DMS53 treated with DMSO at 0.1 percent for 48 hours (cell line): ENCODE data around the gene PGAP3.
A peak's percentile ranks its signal among the peaks of the same experiment; 100 is the strongest.

Experiments used
- DNase-seq: peaks from one replicate; lab custom pipeline; 2025; ENCODE audit not compliant: unreplicated experiment; lab: John Stamatoyannopoulos, UW

PGAP3 gene

DNA sequence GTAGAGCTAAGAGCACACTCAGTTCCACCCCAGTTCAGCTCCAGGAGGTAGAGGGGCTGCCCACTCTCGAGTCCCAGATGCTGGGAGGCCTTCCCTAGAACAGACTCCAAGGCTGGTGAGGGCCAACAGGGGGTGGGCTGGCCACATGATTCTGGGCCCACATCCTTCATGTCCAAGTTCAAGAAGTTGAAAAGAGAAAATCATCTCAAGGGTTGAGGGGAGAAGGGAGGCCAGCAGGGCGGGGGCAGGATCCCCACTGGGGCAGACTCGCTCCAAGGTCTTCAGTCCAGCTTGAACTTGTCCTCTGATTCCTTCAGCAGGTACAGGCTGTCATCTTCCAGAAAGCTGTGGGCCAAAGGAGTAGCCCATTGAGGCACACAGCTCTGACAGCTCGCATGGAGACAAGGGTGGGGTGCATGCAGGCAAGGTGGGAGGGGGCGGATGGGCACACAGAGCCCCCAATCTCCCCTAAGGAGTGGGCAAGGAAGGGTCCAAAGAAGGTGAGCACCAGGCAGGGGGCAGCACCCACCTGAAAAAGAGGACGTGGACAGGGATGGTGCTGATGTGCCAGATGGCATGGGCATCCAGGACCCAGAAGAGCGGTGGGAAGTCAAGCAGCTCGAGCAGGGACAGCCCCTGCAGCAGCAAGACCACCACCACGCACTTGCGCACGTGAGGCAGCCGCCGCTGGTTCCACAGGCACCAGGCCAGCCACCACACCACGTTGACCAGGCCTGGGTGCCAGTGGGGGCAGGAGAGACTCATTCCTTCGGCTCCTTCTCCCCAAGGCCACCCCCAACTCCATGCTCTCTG lies 15.1 kb downstream of the PGAP3 start:
- no peak for DNase-seq

DNA sequence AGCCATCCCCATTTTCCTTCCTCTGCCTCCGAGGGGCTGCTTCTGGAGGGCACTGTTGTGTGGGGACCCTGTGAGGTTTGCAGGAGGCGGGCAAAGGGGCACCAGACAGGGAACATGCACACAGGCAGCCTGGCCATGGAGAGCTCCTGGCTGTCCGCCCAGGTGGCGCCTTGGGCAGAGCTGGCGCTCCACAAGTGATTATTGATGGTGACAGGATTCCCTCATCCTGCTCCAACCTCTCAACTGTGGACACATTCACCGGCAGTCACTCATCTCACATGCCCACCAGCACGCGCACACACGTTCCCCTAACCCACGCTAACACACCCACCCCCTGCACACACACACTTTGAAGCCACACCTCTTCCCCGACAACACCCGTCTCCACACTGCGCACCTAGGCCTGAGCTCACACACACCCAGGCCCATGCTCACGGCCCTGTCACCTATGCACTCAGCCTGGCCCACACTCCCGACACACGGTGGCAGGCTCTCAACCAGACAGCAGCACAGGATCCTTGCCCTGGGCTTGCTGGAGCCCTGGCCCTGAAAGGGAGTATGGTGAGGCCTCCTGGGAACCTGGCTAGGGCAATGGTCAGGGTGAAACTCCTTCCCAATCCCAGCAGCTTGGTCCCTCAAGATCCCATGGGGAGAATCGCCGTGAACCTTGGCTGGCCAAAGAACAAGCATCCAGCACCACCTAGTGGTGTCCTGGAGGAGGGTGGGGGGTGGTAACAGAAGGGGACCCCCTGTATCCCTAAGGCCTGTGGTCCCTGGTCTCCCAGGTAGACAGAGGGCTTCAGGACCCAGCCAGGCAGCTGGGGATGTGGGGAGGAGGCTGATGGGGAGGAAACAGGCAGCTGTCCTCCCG lies 16.0 kb downstream of the PGAP3 start:
- peak; percentile 14 for DNase-seq

DNA sequence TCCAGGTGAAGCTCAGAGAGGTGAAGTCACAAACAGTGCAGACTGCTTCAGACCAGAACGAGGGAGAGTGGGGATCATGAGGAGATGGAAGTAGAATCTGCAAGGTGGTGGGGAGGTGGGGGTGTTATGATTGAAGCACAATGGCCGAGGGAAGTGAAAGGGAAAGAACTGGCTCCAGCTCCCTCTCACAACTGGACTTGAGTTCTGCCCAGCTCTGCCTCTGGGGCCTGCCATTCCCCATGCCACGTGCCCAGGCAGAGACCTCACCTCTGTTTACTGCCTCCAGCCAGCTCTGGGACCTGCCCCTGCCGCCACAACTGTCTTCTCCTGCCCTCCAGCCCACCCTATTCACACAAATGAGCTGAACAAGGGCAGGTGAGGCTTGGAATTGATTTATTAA lies 17.1 kb downstream of the PGAP3 start:
- no peak for DNase-seq

DNA sequence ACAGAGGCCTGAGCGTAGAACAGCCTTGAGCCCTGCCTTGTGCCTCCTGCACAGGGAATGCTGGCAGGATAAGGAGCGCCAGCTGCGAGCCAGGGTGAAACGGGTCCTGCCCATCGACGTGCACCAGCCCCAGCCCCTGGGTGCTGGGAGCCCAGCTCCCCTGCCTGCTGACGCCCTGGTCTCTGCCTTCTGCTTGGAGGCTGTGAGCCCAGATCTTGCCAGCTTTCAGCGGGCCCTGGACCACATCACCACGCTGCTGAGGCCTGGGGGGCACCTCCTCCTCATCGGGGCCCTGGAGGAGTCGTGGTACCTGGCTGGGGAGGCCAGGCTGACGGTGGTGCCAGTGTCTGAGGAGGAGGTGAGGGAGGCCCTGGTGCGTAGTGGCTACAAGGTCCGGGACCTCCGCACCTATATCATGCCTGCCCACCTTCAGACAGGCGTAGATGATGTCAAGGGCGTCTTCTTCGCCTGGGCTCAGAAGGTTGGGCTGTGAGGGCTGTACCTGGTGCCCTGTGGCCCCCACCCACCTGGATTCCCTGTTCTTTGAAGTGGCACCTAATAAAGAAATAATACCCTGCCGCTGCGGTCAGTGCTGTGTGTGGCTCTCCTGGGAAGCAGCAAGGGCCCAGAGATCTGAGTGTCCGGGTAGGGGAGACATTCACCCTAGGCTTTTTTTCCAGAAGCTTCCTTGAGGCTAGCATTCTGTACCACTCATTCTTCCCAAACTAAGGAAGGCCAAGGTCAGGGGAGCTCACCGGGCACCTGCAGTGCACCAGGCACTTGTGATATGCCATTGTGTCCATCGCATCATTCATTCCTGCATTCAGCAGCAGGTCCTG lies 17.7 kb downstream of the PGAP3 start:
- no peak for DNase-seq

DNA sequence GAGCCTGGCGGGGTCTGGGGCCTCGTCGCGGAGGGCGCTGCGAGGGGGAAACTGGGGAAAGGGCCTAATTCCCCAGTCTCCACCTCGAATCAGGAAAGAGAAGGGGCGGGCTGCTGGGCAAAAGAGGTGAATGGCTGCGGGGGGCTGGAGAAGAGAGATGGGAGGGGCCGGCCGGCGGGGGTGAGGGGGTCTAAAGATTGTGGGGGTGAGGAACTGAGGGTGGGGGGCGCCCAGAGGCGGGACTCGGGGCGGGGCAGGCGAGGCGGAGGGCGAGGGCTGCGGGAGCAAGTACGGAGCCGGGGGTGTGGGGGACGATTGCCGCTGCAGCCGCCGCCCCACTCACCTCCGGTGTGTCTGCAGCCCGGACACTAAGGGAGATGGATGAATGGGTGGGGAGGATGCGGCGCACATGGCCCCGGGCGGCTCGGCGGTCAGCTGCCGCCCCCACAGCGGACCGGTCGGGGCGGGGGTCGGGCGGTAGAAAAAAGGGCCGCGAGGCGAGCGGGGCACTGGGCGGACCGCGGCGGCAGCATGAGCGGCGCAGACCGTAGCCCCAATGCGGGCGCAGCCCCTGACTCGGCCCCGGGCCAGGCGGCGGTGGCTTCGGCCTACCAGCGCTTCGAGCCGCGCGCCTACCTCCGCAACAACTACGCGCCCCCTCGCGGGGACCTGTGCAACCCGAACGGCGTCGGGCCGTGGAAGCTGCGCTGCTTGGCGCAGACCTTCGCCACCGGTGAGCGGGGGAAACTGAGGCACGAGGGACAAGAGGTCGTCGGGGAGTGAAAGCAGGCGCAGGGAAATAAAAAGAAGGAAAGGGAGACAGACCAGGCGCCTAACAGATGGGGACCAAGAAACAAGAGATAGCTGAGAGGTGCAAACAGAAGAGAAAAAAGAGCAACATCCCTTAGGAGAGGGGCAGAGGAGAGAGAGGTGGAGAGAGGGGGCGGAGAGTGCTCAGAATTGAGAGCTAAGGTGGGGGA lies 19.6 kb downstream of the PGAP3 start, which contains the start of gene PNMT:
PNMT (plus strand) TSS at position 509 of the 980 bp plus-strand sequence; CDS start at position 532, 23 bp downstream.
- DNase-seq, result peak; percentile 7

DNA sequence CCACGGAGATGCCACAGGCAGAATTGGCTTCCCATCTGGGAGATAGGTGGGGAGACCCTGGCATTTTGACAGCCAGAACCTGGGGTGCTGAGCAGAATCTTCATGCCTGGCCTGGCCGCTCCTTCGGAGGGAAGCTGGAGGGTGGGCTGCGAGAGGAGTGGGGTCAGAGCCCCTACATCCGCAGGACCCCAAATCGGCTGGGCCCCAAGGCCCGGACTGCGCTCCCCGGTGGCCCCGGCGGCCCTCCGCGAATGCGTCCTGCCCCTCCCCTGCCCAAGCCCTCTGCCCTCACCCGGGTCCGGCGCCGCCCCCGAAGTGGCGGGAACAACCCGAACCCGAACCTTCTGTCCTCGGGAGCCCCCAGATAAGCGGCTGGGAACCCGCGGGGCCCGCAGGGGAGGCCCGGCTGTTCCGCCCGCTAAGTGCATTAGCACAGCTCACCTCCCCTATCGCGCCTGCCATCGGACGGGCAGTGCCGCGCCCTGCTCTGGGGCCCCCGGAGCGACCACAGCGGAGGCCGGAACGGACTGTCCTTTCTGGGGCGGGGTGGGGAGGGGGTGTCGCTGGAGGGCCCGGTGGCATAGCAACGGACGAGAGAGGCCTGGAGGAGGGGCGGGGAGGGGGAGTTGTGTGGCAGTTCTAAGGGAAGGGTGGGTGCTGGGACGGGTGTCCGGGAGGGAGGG lies 20.5 kb downstream of the PGAP3 start:
- no peak for DNase-seq

DNA sequence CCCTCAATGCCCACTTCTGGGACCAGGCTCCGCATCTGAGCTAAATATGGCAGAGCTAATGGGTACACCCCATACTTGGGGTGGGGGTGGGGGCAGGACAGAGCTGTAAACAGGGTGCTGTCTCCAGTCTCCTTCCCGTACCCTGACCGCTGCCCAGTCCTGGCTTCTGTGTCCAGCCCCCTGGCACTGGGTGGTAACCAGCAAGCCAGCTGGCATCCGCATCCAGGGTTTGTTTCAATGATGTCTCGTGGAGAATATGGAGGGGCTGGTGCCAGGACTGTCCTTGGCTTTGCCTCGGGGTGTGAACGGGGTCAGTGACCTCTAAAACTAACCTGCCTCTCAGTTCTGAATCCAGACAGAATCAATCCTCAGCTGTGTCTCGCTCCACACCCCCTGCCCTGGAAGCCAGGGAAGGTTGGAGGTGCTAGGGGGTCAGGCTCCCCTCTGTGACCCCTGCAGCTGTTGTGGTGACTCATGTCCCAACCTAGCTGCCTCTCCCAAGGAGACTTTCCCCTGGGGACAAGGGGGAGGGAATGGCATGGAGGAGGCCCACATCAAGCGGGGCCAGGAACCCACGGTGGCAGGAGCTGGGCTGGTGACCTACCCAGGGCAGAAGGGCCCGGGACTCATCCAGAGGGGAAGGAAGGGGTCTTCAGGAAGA lies 21.1 kb downstream of the PGAP3 start:
- no peak for DNase-seq

DNA sequence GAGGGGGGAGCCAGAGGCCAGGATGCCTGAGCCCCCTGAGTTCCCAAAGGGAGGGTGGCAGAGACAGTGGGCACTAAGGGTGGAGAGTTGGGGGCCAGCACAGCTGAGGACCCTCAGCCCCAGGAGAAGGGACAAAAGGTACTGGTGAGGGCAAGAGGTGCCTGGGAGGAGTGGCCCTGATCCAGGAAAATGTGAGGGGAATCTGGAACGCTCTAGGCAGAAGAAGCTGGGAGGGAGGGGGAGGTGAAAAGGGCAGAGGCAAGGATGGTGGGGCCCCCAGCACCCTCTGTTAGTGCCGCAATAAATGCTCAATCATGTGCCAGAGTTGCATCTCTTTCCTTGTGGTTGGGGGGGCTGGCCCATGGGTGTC lies 21.6 kb downstream of the PGAP3 start:
- DNase-seq, result no peak

DNA sequence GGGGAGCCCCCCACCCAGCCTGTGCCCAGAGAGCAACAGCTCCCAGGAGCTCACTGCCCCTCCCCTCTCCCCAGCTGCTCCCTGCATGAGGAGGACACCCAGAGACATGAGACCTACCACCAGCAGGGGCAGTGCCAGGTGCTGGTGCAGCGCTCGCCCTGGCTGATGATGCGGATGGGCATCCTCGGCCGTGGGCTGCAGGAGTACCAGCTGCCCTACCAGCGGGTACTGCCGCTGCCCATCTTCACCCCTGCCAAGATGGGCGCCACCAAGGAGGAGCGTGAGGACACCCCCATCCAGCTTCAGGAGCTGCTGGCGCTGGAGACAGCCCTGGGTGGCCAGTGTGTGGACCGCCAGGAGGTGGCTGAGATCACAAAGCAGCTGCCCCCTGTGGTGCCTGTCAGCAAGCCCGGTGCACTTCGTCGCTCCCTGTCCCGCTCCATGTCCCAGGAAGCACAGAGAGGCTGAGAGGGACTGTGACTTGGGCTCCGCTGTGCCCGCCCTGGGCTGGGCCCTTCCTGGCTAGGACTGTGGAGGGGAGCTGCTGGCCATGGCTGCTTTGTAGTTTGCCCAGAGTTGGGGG lies 22.1 kb downstream of the PGAP3 start:
- no peak for DNase-seq

DNA sequence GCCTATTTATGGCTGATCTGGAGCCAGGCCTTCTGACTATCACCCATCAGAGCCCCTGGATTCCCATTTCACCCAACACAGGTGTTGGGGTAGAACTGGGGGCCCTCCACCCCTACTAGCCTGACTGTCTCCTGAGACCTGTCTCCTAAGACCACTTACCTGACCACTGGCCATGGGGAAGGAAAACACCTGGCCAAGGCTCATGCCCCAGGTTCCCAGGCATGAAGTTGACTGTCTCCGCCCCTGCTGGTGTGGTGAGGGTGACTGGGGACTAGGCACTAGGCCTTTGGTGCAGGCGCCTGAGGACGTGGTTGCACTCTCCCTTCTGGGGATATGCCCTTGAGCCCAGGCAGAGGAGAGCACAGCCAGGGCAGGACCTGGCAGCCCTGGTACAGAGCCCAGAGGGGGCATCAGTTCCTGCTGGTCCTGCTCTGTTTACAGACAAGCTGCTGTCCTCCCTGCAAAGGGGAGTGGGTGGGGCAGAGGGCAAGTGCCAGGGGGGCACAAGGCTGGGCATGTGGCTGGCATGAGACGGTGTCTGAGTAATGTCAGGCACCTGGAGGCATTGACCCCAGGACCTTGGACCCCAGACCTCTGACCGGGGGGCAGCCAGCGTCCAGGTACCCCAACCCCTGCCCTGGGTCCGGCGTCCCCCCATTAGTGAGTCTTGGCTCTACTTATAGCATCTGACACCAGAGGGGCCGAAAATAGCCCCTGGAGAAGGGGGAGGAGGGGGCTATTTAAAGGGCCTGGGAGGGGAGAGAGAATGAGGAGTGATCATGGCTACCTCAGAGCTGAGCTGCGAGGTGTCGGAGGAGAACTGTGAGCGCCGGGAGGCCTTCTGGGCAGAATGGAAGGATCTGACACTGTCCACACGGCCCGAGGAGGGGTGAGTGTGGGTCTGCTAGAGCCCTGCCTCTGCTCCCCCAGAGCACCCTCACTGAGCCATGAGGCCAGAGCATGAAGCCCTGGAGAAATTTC lies 23.0 kb downstream of the PGAP3 start, which contains the start of gene TCAP:
TCAP (plus strand) TSS at position 769 of the 981 bp plus-strand sequence; CDS start at position 780, 11 bp downstream.
- DNase-seq, result no peak

DNA sequence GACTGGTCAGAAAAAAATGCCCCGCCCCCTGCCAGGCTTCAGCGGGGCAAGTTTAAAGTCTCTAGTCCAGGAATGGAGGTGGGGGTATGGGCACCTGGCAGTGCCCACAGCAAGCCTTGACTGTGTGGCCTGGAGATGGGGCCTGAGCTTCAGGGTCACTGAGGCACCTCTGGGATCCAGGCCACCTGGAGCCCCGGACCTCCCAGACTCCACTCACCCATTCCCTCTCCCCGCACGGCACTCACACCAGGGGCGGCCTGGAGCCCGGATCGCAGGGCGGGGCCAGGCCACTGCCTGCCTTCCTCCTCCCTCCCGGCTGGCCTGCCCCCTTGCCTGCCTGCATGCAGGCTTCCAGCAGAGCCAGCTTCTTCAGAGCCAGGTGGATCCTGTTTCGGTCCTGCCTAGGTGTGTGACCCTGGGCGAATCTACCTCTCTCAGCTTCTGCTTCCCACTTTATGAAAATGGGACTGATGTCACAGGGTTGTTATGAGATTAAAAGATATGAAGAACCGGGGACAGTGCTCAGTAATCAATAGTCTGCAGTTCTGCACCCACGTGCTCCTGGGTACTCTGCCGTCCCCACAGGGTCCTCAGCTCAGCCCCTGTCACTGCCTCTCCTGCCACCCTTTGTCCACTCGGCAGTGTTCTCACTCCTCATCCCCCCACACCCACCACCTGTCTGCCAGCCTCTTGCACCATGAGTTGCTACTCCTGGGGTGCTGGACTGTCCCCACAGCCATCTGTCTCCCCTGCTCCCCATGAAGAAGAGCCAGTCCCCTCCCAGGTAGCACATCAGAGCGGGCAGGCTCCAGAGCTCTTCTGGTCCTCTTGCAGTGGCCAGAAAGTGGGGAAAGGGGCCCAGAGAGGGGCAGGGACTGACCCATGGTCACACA lies 23.9 kb downstream of the PGAP3 start:
- DNase-seq, result no peak

DNA sequence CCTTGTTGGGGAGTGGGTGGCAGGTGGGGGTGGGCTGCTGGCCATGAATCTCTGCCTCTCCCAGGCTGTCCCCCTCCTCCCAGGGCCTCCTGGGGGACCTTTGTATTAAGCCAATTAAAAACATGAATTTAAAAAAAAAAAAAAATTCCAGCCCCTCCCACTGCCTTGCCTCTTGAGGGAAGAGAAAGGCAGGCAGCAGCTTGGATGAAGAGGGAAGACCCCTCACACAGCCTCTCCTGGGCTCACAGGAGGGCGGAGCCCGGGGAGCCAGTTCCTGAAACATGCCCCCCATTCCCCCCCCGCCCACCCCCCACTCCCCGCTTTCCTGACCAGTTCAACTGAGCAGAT lies 24.5 kb downstream of the PGAP3 start:
- DNase-seq, result no peak

DNA sequence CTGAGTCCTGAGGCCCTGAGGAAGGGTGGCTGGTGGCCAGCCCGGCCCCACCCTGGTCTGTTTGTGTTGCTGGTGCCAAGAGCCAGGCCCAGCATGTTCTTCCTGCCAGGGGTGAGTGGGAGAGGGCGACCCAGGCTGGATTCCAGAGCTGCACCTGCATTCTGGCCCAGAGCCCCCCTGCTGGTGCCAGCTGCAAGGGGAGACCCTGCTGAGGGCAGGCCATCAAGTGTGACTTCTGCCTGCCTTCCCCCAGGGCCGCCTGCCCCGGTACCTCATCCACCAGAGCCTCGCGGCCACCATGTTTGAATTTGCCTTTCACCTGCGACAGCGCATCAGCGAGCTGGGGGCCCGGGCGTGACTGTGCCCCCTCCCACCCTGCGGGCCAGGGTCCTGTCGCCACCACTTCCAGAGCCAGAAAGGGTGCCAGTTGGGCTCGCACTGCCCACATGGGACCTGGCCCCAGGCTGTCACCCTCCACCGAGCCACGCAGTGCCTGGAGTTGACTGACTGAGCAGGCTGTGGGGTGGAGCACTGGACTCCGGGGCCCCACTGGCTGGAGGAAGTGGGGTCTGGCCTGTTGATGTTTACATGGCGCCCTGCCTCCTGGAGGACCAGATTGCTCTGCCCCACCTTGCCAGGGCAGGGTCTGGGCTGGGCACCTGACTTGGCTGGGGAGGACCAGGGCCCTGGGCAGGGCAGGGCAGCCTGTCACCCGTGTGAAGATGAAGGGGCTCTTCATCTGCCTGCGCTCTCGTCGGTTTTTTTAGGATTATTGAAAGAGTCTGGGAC lies 25.1 kb downstream of the PGAP3 start:
- no peak for DNase-seq

DNA sequence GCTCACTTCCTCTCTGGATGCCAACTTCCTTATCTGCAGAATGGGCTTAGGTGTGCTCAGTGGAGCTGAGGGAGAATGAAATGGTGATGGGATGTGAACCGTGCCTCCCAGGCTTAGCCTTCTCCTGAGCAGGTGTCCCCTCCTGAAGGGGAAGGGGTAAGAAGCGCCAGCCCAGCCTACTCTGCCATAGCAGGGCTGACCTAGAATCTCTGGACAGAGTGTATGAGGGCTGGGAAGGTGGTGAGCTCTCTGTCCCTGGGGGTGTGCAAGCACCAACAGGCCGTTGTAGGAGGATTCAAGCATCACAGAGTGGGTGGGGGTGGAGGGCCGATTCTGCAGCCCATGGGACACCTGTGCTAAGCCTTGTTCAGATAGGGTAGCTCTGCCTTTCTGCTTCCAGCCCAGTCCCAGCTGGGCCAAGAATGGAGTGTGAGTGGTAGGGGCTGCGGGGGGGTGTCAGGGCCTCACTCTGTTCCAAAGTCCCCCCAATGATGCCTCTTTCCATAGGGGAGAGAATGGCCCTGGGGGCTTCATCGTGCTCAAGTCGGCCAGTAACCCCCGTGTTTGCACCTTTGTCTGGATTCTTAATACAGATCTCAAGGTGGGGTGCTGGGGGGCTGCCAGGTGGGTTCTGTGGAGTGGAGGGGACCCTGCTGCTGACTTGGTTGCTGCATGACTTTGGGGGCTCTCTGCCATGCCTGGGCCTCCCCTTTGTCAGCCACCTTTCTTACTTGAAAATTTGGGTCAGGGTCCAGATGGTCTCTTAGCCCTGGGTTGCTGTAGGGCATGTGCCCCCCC lies 25.9 kb downstream of the PGAP3 start:
- no peak for DNase-seq
